GM21423 (cell line): ENCODE measurements around the gene MT1G.
"Not testable (repeated sequence)": the region's sequence is repeated elsewhere in the genome, so short reads cannot be mapped to it uniquely, and the experiment has no call there.

Experiments
- ATAC-seq: cut with Tn5 transposase; IDR thresholded peaks from one replicate; pipeline ENCODE4 v1.9.1; 2021; ENCODE audit warnings: mild to moderate bottlenecking, moderate library complexity; ENCODE audit not compliant: unreplicated experiment

MT1G gene

GRCh38 chr16:56667581-56668571, at the start of gene MT1G:
Gene MT1G (minus strand): TSS chr16:56668065. CDS start chr16:56667993, 72 bp downstream.
- ATAC-seq = no peak

DNA sequence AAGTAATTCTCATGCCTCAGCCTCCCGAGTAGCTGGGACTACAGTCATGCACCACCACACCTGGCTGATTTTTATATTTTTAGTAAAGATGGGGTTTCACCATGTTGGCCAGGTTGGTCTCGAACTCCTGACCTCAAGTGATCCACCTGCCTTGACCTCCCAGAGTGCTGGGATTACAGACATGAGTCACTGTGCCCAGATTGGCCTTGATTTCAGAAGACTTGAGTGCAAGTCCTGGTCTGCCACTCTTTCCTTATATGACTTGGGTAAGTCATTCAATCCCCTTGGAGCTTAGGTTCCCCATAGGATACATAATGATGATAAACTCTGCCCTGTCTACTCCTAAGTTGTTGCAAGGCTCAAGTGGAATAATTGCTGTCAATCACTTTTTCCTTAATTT, 49.7 kb upstream of the MT1G start:
- ATAC-seq = not testable (repeated sequence)

- no peak for ATAC-seq
Measured at GRCh38 chr16:56716761-56717160, 48.9 kb upstream of the MT1G start.

DNA sequence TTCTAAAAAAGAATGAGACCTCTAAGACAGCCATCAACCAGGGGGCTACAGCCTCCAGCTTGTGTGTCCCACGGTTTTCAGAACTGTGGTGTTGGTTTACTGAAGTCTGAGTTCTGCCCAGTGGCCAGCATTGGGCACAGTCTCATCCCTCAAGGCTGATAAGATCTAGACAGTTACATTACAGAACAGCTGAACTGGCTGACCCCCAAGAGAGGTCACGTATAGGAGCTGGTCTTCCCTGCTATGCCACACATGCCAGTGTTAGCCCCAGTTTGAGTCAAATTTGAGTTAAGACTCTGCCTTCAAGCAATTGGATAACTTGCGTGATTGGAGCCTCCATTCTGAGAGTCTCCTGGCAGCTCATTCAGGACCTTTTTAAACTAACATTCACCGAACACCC, 47.3 kb upstream of the MT1G start:
- ATAC-seq = no peak

- no peak for ATAC-seq
Measured at GRCh38 chr16:56713794-56714193, 45.9 kb upstream of the MT1G start.

- no peak for ATAC-seq
Measured at GRCh38 chr16:56711862-56712261, 44.0 kb upstream of the MT1G start.

DNA sequence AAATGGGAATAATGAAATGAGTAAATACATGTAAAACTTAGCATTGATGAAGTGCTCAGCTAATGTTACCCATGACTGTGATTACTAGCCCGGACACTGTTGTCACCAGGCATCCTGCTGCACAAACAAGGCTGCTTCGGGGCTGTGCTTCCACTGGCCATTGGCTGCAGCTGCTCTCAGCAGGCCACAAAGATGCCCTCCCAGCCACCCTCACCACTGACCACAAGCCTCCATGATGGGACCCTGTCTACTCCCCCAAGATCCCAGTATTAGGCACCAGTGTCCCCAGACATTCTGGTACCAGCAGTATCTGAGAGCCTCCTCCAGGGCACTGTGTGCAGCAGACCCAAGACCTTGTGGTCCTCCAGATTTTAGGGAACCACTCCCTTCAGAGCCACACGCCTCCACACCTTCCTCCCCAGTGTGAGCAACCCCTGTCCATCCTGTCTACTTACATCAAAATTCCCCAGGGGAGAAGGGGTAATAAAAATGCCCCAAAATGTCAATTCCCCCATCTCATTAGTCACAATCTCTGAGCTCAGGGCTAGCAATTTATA, 42.4 kb upstream of the MT1G start:
- no peak for ATAC-seq

GRCh38 chr16:56709443-56710040, 41.7 kb upstream of the MT1G start:
- ATAC-seq = no peak

GRCh38 chr16:56708525-56709442, 40.9 kb upstream of the MT1G start:
- ATAC-seq = no peak

GRCh38 chr16:56702836-56703235, 35.0 kb upstream of the MT1G start:
- ATAC-seq = no peak

- ATAC-seq = no peak
Measured at GRCh38 chr16:56701534-56701933, 33.7 kb upstream of the MT1G start.

- no peak for ATAC-seq
Measured at GRCh38 chr16:56700631-56701030, 32.8 kb upstream of the MT1G start.

DNA sequence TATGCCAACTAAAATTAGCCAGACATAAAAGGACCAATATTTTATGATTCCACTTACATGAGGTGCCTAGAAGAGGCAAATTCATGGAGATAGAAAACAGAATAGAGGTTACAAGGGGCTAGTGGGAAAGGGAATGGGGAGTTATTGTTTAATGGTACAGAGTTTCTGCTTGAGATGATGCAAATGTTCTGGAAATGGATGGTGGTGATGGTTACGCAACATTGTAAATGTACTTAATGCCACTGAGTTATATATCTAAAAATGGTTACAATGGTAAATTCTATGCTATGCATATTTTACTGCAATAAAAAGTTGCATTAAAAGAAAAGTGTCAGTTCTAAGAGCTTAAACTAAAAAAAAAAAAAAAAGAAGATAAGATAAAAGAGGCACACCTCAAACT, 32.3 kb upstream of the MT1G start:
- no peak for ATAC-seq

- no peak for ATAC-seq
Measured at GRCh38 chr16:56697456-56698155, 29.7 kb upstream of the MT1G start.

- no peak for ATAC-seq
Measured at GRCh38 chr16:56695246-56695645, 27.4 kb upstream of the MT1G start.

- no peak for ATAC-seq
Measured at GRCh38 chr16:56691885-56692284, 24.0 kb upstream of the MT1G start.

GRCh38 chr16:56690420-56691122, 22.7 kb upstream of the MT1G start:
- ATAC-seq = no peak

GRCh38 chr16:56689171-56689570, 21.3 kb upstream of the MT1G start:
- no peak for ATAC-seq

GRCh38 chr16:56688762-56689161, 20.9 kb upstream of the MT1G start:
- ATAC-seq = no peak

DNA sequence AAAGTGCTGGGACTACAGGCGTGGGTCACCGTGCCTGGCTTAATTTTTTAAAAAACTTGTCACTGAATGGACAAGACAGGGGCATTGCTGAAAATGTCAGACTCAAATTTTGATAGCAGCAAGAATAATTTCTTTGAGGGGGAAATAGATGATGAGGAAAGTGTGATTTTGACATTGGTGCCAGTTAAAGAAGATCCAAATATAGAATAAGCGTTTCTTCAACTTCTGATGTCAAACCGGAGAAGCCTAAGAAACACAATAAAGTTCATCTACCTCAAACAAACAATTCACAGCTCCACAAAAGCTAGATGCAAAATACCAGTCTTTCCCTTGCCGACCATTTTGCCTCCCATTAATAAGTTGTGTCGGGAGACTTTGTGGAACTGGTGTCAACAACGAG, 18.9 kb upstream of the MT1G start:
- ATAC-seq = no peak
